Fibroblast of mammary gland (primary cell): ENCODE measurements around the gene KLHL18.

Source experiments
- DNase-seq: peaks from one replicate; pipeline ENCODE4 v3.0.0-alpha.2; 2010; ENCODE audit warnings: low read depth
- H3K4me3 ChIP-seq: 2 replicates; pipeline ENCODE4 v1.5.1; 2011; ENCODE audit warnings: low read depth, mild to moderate bottlenecking, low read length, moderate library complexity; ENCODE audit not compliant: control insufficient read depth
- CTCF ChIP-seq: conservative IDR thresholded peaks from 2 replicates; pipeline ENCODE4 v1.5.1; 2011; ENCODE audit warnings: low read depth, low read length, inconsistent platforms; ENCODE audit not compliant: control insufficient read depth, insufficient read depth

The KLHL18 gene

GRCh38 chr3:47379411-47379899, 96.7 kb downstream of the KLHL18 start:
- H3K4me3 ChIP-seq: peak overlapping the region; percentile 96
- no peak for DNase-seq
- no peak for TF ChIP-seq CTCF

DNA sequence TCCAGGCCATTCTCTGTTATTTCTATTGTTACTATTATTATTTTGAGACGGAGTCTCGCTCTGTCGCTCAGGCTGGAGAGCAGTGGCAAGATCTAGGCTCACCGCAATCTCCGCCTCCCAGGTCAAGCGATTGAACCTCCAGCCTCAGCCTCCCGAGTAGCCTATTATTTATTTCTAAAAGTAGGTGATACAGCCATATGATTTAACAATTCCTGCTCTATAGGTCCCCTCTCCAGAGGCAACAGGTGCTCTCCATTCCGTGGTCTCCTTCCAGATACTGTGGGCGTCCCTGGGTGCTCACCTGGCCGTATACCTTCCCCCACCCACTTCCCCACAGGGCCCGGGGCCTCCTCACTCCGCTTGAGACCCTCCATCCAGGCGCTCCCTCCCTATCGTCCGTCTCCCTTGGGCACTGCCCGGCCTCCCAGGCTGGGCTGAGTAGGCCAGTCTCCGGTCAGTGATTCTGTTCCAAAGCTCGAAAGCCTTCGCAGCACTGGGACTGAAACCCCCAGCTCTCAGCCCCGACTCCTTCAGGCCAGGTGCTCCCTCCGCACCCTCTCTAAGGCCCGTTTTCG, 97.4 kb downstream of the KLHL18 start:
- no peak for TF ChIP-seq CTCF

DNA sequence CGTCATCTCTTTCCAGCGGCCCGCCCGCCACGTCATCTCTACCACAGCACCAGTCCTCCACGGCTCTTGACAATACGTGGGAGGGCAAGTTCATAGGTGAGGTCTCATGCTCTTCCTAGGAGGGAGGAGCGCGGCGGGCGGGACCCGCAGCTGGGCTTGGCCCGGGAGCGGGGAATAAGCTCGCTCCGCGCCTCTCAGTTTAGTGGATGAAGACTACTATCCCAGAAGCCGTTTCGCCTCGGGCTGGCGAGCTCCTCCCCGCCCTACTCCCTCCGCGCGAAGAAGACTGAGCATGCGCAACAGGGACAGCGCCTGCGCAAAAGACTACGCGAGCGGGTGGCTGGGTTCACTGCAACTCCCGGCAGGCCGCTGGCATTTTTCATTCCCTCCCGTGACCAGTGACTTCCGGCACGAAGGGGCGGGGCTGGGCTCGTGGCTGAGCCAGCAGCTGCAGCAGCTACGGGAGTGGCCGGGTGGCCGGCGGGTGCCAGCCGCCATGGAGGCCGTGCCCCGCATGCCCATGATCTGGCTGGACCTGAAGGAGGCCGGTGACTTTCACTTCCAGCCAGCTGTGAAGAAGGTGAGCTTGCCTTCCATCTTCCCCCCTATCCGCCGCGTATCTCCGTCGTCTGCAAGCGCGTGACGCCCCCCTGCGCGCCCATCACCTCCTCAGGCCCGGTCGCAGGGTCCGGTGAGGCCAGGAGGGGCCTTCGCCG, 98.0 kb downstream of the KLHL18 start, which contains the start of gene PTPN23:
Gene PTPN23, plus strand, starts transcription at position 421 of the 716 bp plus-strand sequence. Its CDS starts 76 bp downstream, at position 497.
- H3K4me3 ChIP-seq: peak within 1 kb of the TSS; percentile 96
- peak; percentile 98 for DNase-seq
- TF ChIP-seq CTCF: no peak

More for the DNA sequence above, 97.4 kb downstream of the KLHL18 start:
- no peak for DNase-seq
- H3K4me3 ChIP-seq: peak overlapping the region; percentile 96

DNA sequence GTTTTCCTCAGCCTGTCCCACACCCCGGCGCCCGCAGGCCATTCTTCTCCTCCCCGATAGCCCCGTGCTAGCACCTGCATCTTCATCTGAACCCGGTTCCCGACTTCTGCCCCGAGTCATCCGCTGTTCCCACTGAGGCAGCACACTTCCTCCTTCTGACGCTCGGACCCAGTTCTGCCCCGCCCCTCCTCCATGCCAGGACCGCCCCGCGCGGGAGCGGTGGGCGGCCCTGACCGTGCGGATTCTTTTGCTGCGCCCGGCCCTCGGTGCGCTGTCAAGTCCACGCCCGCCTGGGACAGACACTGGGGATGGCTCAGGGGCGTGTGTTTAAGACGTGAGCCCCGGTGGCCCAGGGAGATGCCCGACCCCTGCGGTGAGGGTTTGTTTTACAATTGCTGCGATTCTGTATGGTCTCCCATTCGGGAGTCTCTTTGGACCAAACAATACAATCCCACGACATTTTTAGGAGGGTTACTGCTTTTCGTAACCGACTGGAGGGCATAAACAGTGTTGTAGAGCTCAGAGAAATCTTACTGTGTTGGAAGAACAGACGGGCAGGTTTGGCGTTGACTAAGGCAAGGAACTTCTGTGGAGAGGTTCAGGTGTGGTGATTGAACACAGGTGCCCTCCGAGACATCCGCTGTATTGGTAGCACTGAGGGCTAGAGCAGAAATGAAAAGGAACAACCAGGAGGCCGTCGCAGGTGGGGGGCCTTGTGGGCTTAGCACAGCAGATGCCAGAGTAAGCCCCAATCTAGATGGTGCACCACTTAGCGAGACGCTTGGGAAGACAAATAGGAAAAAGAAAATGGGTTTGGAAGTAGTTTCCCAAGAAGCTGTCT, 98.8 kb downstream of the KLHL18 start:
- TF ChIP-seq CTCF: no peak
- peak; percentile 84 for DNase-seq
- H3K4me3 ChIP-seq: peak overlapping the region; percentile 96

DNA sequence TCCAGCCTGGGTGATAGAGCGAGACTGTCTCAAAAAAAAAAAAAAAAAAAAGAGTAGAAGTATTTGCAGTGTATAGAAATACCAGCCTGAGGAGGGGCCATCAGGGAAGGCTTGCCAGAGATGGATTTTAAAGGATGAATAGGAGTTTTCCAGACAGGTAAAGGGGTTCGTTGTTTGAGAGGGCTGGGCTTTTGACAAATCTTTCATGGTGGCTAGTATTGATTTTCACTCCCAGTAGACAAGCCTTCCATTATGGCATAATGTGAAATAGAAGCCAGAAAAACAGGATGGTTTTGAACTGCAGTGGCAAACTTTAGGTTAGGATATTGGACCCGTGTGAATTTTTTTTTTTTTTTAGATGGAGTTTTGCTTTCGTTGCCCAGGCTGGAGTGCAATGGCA, 101.7 kb downstream of the KLHL18 start:
- no peak for TF ChIP-seq CTCF
- DNase-seq: no peak

GRCh38 chr3:47385007-47385406, 102.3 kb downstream of the KLHL18 start:
- no peak overlapping the region for H3K4me3 ChIP-seq
- no peak for DNase-seq
- TF ChIP-seq CTCF: no peak

More for the DNA sequence above, 101.7 kb downstream of the KLHL18 start:
- H3K4me3 ChIP-seq: no peak overlapping the region
